H9 (cell line): ENCODE results near the gene FAM171A1. TPM values are rescaled to one million over a fixed set of nuclear protein-coding genes. Genes with fewer than 3 reads are reported as not detected.

Source experiments
- DNase-seq: peaks from one replicate; pipeline ENCODE4 v3.0.0-alpha.2; 2017
- H2AFZ ChIP-seq: one replicate; pipeline ENCODE4 v1.6.1; 2013; ENCODE audit warnings: mild to moderate bottlenecking, low read length, control low read depth, moderate library complexity
- H2AK5ac ChIP-seq: 2 replicates; pipeline ENCODE4 v1.6.1; 2013; ENCODE audit warnings: low read length, control low read depth, mixed read lengths; ENCODE audit not compliant: insufficient read length
- H2BK120ac ChIP-seq: one replicate; pipeline ENCODE4 v1.6.1; 2013; ENCODE audit warnings: low read depth, mild to moderate bottlenecking, low read length, control low read depth, inconsistent platforms; ENCODE audit not compliant: poor library complexity, severe bottlenecking
- H2BK12ac ChIP-seq: 2 replicates; pipeline ENCODE4 v1.6.1; 2013; ENCODE audit warnings: low read length, control low read depth, mixed read lengths, low read depth; ENCODE audit not compliant: insufficient read length
- H2BK15ac ChIP-seq: 2 replicates; pipeline ENCODE4 v1.6.1; 2013; ENCODE audit warnings: low read depth, low read length, control low read depth
- H2BK20ac ChIP-seq: one replicate; pipeline ENCODE4 v1.6.1; 2013; ENCODE audit warnings: low read depth, mild to moderate bottlenecking, low read length, control low read depth, inconsistent platforms; ENCODE audit not compliant: poor library complexity, severe bottlenecking
- H2BK5ac ChIP-seq: 2 replicates; pipeline ENCODE4 v1.6.1; 2013; ENCODE audit warnings: low read length, control low read depth, mixed read lengths; ENCODE audit not compliant: insufficient read length
- H3K14ac ChIP-seq: 2 replicates; pipeline ENCODE4 v1.6.1; 2013; ENCODE audit warnings: low read length, control low read depth; ENCODE audit not compliant: insufficient read depth
- H3K18ac ChIP-seq: 2 replicates; pipeline ENCODE4 v1.6.1; 2013; ENCODE audit warnings: low read depth, mild to moderate bottlenecking, mixed read lengths, low read length, control low read depth; ENCODE audit not compliant: insufficient read length
- H3K23ac ChIP-seq: 2 replicates; pipeline ENCODE4 v1.6.1; 2013; ENCODE audit warnings: low read length, control low read depth, mixed read lengths, low read depth; ENCODE audit not compliant: insufficient read length
- H3K23me2 ChIP-seq: 2 replicates; pipeline ENCODE4 v1.6.1; 2013; ENCODE audit warnings: low read depth, mild to moderate bottlenecking, mixed read lengths, low read length, control low read depth; ENCODE audit not compliant: insufficient read length, poor library complexity, severe bottlenecking
- H3K27ac ChIP-seq: 2 replicates; pipeline ENCODE4 v1.5.1; 2013; ENCODE audit warnings: low read length, control low read depth, mixed read lengths, low read depth; ENCODE audit not compliant: insufficient read length
- H3K27me3 ChIP-seq: 2 replicates; pipeline ENCODE4 v1.6.1; 2013; ENCODE audit warnings: low read length, control low read depth, inconsistent platforms; ENCODE audit not compliant: insufficient read depth
- H3K4ac ChIP-seq: 2 replicates; pipeline ENCODE4 v1.6.1; 2013; ENCODE audit warnings: low read depth, mild to moderate bottlenecking, control low read depth, inconsistent platforms, low read length, moderate library complexity
- H3K4me1 ChIP-seq: 2 replicates; pipeline ENCODE4 v1.6.1; 2013; ENCODE audit warnings: low read length, control low read depth, inconsistent platforms; ENCODE audit not compliant: insufficient read depth
- H3K4me2 ChIP-seq: 2 replicates; pipeline ENCODE4 v1.6.1; 2013; ENCODE audit warnings: low read length, control low read depth, mixed read lengths; ENCODE audit not compliant: insufficient read length, insufficient read depth
- H3K56ac ChIP-seq: 2 replicates; pipeline ENCODE4 v1.6.1; 2013; ENCODE audit warnings: low read depth, mild to moderate bottlenecking, mixed read lengths, low read length, control low read depth; ENCODE audit not compliant: insufficient read length
- H3K79me1 ChIP-seq: 2 replicates; pipeline ENCODE4 v1.6.1; 2013; ENCODE audit warnings: low read depth, mild to moderate bottlenecking, moderate library complexity, low read length, control low read depth, inconsistent platforms; ENCODE audit not compliant: insufficient read depth, poor library complexity, severe bottlenecking
- H3K79me2 ChIP-seq: 2 replicates; pipeline ENCODE4 v1.6.1; 2013; ENCODE audit warnings: low read length, control low read depth, inconsistent platforms; ENCODE audit not compliant: insufficient read depth
- H3K9ac ChIP-seq: 2 replicates; pipeline ENCODE4 v1.6.1; 2013; ENCODE audit warnings: low read length, control low read depth, mixed read lengths; ENCODE audit not compliant: insufficient read length; ENCODE audit errors: extremely low read depth
- H3K9me3 ChIP-seq: one replicate; pipeline ENCODE4 v1.6.1; 2013; ENCODE audit warnings: low read depth, low read length, inconsistent platforms; ENCODE audit not compliant: control insufficient read depth
- H3T11ph ChIP-seq: one replicate; pipeline ENCODE4 v1.6.1; 2013; ENCODE audit warnings: mild to moderate bottlenecking, low read length, control low read depth, inconsistent platforms
- H4K20me1 ChIP-seq: one replicate; pipeline ENCODE4 v1.6.1; 2013; ENCODE audit not compliant: control insufficient read depth, insufficient read length, insufficient read depth
- H4K5ac ChIP-seq: 2 replicates; pipeline ENCODE4 v1.6.1; 2013; ENCODE audit warnings: low read depth, mild to moderate bottlenecking, mixed read lengths, low read length, control low read depth; ENCODE audit not compliant: insufficient read length
- H4K8ac ChIP-seq: replicated peaks from 2 replicates; pipeline ENCODE4 v1.6.1; 2013; ENCODE audit warnings: low read length, control low read depth, mixed read lengths, low read depth; ENCODE audit not compliant: insufficient read length
- H4K91ac ChIP-seq: 2 replicates; pipeline ENCODE4 v1.6.1; 2013; ENCODE audit warnings: low read depth, mild to moderate bottlenecking, moderate library complexity, mixed read lengths, low read length, control low read depth; ENCODE audit not compliant: insufficient read length
- H3K27ac Mint-ChIP-seq, 3 experiments: 2 replicates in 2 of 3; 3 replicates in 1 of 3; pipeline ENCODE4 v1.8.0; 2020 to 2021; ENCODE audit warnings: mixed read lengths in 3 of 3, mild to moderate bottlenecking in 1 of 3, moderate library complexity in 1 of 3
- H3K27me3 Mint-ChIP-seq: 2 replicates; pipeline ENCODE4 v1.8.0; 2021; ENCODE audit warnings: low read depth, mild to moderate bottlenecking, moderate library complexity, mixed read lengths
- H3K36me3 Mint-ChIP-seq, 3 experiments: 2 replicates in 2 of 3; 3 replicates in 1 of 3; pipeline ENCODE4 v1.8.0; 2020 to 2021; ENCODE audit warnings: low read depth in 3 of 3, mixed read lengths in 3 of 3; ENCODE audit not compliant: insufficient read depth in 1 of 3
- H3K4me1 Mint-ChIP-seq, 2 experiments: 2 replicates each; pipeline ENCODE4 v1.8.0; 2020; ENCODE audit warnings: mixed read lengths in 2 of 2
- H3K4me3 Mint-ChIP-seq, 2 experiments: 2 replicates in 1 of 2; 3 replicates in 1 of 2; pipeline ENCODE4 v1.8.0; 2020 to 2021; ENCODE audit warnings: mild to moderate bottlenecking in 2 of 2, mixed read lengths in 2 of 2, moderate library complexity in 1 of 2
- H3K9me3 Mint-ChIP-seq, 2 experiments: 2 replicates in 1 of 2; 3 replicates in 1 of 2; pipeline ENCODE4 v1.8.0; 2020; ENCODE audit warnings: mild to moderate bottlenecking in 2 of 2, mixed read lengths in 2 of 2, moderate library complexity in 1 of 2
- CTCF ChIP-seq: fragments of 200-600 bp; sonication (generic); conservative IDR thresholded peaks from 3 replicates; pipeline ENCODE4 v1.8.0; 2021; ENCODE audit warnings: antibody characterized with exemption, mild to moderate bottlenecking
- WGBS: extraction: QIAGEN DNeasy Blood & Tissue Kit; methylation state at CpG from one replicate; pipeline ENCODE4 v1.1.7; 2013; ENCODE audit warnings: missing lambda C conversion rate, low lambda C conversion rate, mixed read lengths; ENCODE audit not compliant: insufficient read length; ENCODE audit errors: extremely low coverage; 5-methylcytosine and 5-hydroxymethylcytosine counted together
- total RNA-seq: library from RNA; stranded (reverse); gene quantifications from 2 replicates; pipeline ENCODE4 v1.2.1, GENCODE V29; 2021

Gene FAM171A1
- total RNA-seq, 1 experiment from 2014 or later, result 37.4 TPM

- Histone ChIP-seq H4K20me1 (no peaks in the 10 kb centered on the region), H3K4me1 (peaks cover 3% of the 10 kb centered on the region; the same call in 1 of the 2 replicates), H3K18ac (no peak overlapping the region), H2BK5ac (no peak overlapping the region), H3K56ac (no peak overlapping the region), H3K79me1 (peaks cover 3% of the 10 kb centered on the region), H4K8ac (no peak overlapping the region), H2AFZ (no peak overlapping the region), H3K14ac (no peak overlapping the region), H3K27ac (no peak overlapping the region), H3K4me2 (no peak overlapping the region), H3T11ph (no peak overlapping the region), H2BK15ac (no peak overlapping the region), H4K5ac (no peak overlapping the region), H3K79me2 (peaks cover 6% of the 10 kb centered on the region; the same call in 1 of the 2 replicates), H3K27me3 (no peaks in the 10 kb centered on the region), H4K91ac (no peak overlapping the region), H2BK12ac (no peak overlapping the region), H2AK5ac (no peak overlapping the region), H3K4ac (no peak overlapping the region), H3K23ac (no peak overlapping the region), H3K9ac (no peak overlapping the region), H2BK20ac (no peak overlapping the region), H3K23me2 (peaks cover 8% of the 10 kb centered on the region), H2BK120ac (no peak overlapping the region), H3K9me3 (no peaks in the 10 kb centered on the region)
- no peak for DNase-seq
- Mint-ChIP-seq H3K27ac (no peak overlapping the region; a peak in 1 of 7 replicates), H3K4me1 (peaks cover 20 to 25% of the 10 kb centered on the region in 2 experiments), H3K27me3 (peaks cover 2% of the 10 kb centered on the region), H3K4me3 (no peak overlapping the region), H3K36me3 (peaks cover 6 to 16% (median 7%) of the 10 kb centered on the region in 3 experiments; a peak in 6 of 7 replicates), H3K9me3 (peaks cover 2 to 6% of the 10 kb centered on the region in 2 experiments; a peak in 2 of 5 replicates)
- WGBS, result no CpG with 5 or more reads among the region's 1 CpG
- TF ChIP-seq CTCF, result no peak
These were observed 5.4 kb downstream of the FAM171A1 start for GRCh38 chr10:15365692-15366091.
